ENCODE results near the gene PDE3A.

PDE3A gene

GRCh38 chr12:20469756-20470155, 101.4 kb downstream of the PDE3A start:
- TF ChIP-seq CTCF (IDR thresholded peaks at IDR 0.05; ENCODE audit: extremely low read depth, insufficient read depth, missing control alignments): no peak
- no peak for DNase-seq (ENCODE audit: low spot score)
- in situ Hi-C loops (cut with MboI; ENCODE audit: low pct_unique_long_range_greater_than_20kb, low sequenced_read_pairs, unreplicated experiment): no loop called here

GRCh38 chr12:20472102-20472782, 103.9 kb downstream of the PDE3A start:
- TF ChIP-seq CTCF (IDR thresholded peaks at IDR 0.05; ENCODE audit: extremely low read depth, insufficient read depth, missing control alignments): no peak
- DNase-seq (ENCODE audit: low spot score): no peak
- in situ Hi-C loops (cut with MboI; ENCODE audit: low pct_unique_long_range_greater_than_20kb, low sequenced_read_pairs, unreplicated experiment): no loop called here

DNA sequence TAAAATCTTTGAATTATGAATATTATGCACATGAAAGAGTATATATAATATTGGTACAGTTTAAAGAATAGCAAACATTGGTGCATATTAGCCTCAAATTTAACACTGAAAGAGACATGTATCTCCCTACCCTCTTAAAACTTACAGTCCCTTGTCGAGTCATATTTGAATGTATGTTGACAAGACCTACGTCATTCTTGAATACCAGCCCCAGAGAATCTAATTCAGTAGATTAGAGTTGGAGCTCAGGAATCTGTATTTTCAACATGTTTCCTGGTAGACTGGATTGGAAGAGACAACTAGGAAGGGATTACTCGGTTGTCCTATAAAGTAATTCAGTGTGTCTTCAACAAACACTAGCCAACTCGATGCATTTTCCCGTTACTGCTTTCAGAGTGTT, 104.8 kb downstream of the PDE3A start:
- in situ Hi-C loops (cut with MboI; ENCODE audit: low pct_unique_long_range_greater_than_20kb, low sequenced_read_pairs, unreplicated experiment): no loop called here
- TF ChIP-seq CTCF (IDR thresholded peaks at IDR 0.05; ENCODE audit: extremely low read depth, insufficient read depth, missing control alignments): no peak
- DNase-seq (ENCODE audit: low spot score): no peak

DNA sequence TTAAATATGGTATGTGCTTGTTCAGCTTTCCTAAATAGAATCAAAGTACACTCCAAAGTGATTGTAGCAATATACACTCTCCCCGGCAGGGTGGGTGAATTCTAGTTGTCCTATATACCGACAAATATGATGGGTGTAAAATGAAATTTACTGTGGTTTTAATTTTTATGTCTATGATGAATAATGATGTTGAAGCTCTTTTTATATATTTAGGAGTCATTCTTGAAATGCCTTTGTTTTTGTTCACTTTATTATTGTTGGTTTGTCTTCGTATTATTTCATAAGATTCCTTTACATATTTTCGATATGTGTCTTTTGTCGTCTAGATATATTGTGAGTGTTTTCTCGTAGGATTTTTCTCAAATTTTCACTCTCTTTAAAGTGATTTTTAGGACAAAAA, 105.7 kb downstream of the PDE3A start:
- TF ChIP-seq CTCF (IDR thresholded peaks at IDR 0.05; ENCODE audit: extremely low read depth, insufficient read depth, missing control alignments): no peak
- in situ Hi-C loops (cut with MboI; ENCODE audit: low pct_unique_long_range_greater_than_20kb, low sequenced_read_pairs, unreplicated experiment): no loop called here
- DNase-seq (ENCODE audit: low spot score): no peak

DNA sequence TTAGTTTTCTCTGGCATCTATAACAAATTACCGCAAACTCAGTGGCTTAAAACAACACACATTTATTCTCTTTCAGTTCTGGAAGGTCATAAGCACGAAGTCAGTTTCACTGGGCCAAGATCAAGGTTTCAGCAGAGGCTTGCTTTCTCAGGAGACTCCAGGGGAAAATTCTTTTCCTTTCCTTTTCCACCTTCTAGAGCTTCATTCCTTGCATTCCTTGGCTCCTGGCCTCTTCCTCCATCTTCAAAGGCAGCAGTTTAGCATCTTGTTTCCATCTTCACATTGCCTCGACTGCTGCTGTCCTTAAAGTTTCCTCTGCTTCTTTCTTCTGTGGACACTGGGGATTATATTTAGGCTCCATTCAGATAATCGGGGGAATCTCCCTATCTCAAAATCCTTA, 106.1 kb downstream of the PDE3A start:
- no peak for TF ChIP-seq CTCF (IDR thresholded peaks at IDR 0.05; ENCODE audit: extremely low read depth, insufficient read depth, missing control alignments)
- DNase-seq (ENCODE audit: low spot score): no peak
- in situ Hi-C loops (cut with MboI; ENCODE audit: low pct_unique_long_range_greater_than_20kb, low sequenced_read_pairs, unreplicated experiment): no loop called here

DNA sequence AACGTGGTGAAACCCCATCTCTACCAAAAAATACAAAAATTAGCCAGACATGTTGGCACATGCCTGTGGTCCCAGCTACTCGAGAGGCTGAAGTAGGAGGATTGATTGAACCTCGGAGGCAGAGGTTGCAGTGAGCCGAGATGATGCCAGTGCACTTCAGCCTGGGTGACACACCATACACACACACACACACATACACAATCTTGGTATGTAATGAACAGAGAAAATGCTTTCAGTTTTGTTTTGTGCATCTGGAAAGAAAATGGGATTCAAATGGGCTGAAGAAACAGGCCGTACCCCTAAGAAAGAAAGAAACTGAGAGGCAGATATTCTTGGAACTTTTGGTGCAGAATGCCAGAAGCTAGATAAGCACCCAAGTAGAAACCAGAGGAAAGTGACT, 107.2 kb downstream of the PDE3A start:
- in situ Hi-C loops (cut with MboI; ENCODE audit: low pct_unique_long_range_greater_than_20kb, low sequenced_read_pairs, unreplicated experiment): no loop called here
- no peak for DNase-seq (ENCODE audit: low spot score)
- TF ChIP-seq CTCF (IDR thresholded peaks at IDR 0.05; ENCODE audit: extremely low read depth, insufficient read depth, missing control alignments): no peak
